Mammary epithelial cell (primary cell): ENCODE measurements around the gene ESRRB.

Experiments
- EZH2 ChIP-seq: IDR thresholded peaks from 2 replicates; pipeline ENCODE4 v1.6.1; 2012; ENCODE audit warnings: low read length, inconsistent platforms, borderline replicate concordance
- TF ChIP-seq, protein P1 (sequence below), 2 donors: IDR thresholded peaks in 1 of 2; conservative IDR thresholded peaks in 1 of 2; 2 replicates each; pipeline ENCODE4 v1.5.1; 2011 to 2012; ENCODE audit warnings: inconsistent platforms in 2 of 2, low read length in 2 of 2, mild to moderate bottlenecking in 2 of 2, control low read depth in 1 of 2, low read depth in 1 of 2; ENCODE audit not compliant: insufficient read depth in 1 of 2; ENCODE audit errors: extremely low read depth in 1 of 2

DNA sequence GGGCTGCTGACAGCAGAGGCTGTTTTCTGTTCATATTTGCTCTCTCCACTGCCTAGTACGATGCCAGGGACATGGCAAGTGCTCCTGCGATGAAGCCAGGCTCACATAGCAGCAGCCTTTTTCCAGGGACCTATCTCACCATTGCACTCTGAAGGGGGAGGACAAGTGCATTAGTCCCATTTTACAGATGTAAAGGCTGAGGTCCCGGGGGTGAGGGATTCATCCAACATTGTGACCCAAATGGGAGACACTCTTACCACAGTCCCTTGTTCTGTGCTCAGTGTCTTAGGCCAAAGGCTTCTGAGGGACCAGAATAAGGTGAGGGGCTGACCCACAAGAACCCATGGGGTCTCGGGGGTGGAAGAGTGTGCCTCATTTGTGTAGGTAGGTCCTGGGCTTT lies 21.6 kb upstream of the ESRRB start:
- TF ChIP-seq, protein P1, sequence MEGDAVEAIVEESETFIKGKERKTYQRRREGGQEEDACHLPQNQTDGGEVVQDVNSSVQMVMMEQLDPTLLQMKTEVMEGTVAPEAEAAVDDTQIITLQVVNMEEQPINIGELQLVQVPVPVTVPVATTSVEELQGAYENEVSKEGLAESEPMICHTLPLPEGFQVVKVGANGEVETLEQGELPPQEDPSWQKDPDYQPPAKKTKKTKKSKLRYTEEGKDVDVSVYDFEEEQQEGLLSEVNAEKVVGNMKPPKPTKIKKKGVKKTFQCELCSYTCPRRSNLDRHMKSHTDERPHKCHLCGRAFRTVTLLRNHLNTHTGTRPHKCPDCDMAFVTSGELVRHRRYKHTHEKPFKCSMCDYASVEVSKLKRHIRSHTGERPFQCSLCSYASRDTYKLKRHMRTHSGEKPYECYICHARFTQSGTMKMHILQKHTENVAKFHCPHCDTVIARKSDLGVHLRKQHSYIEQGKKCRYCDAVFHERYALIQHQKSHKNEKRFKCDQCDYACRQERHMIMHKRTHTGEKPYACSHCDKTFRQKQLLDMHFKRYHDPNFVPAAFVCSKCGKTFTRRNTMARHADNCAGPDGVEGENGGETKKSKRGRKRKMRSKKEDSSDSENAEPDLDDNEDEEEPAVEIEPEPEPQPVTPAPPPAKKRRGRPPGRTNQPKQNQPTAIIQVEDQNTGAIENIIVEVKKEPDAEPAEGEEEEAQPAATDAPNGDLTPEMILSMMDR (conservative IDR thresholded peaks at IDR 0.05 in 1 of 2, IDR thresholded peaks at IDR 0.05 in 1 of 2; ENCODE audit: extremely low read depth in 1 of 2, insufficient read depth in 1 of 2, low read depth in 1 of 2, low read length in 2 of 2): no peak
- no peak for TF ChIP-seq EZH2
